DOHH2 (cell line): Measurements from ENCODE around the gene ANXA4.

ENCODE experiments used
- H3F3A ChIP-seq: fragments of 200-600 bp; sonication (generic), shearing (Covaris generic); 2 replicates; pipeline ENCODE4 v1.6.0; 2016; ENCODE audit warnings: antibody characterized with exemption, mild to moderate bottlenecking; ENCODE audit not compliant: control insufficient read depth, insufficient read depth
- H3K27ac ChIP-seq: fragments of 200-600 bp; sonication (generic); 2 replicates; pipeline ENCODE4 v1.5.1; 2014; ENCODE audit warnings: low read depth, mild to moderate bottlenecking, low read length, moderate library complexity
- H3K27me3 ChIP-seq: fragments of 200-600 bp; sonication (generic); 2 replicates; pipeline ENCODE4 v1.6.1; 2014; ENCODE audit warnings: mild to moderate bottlenecking, low read length, mixed read lengths; ENCODE audit not compliant: control insufficient read depth
- H3K36me3 ChIP-seq: fragments of 200-600 bp; sonication (generic); 2 replicates; pipeline ENCODE4 v1.6.1; 2014; ENCODE audit warnings: mild to moderate bottlenecking, low read length, moderate library complexity, mixed read lengths; ENCODE audit not compliant: control insufficient read depth
- H3K4me1 ChIP-seq: fragments of 200-600 bp; sonication (generic); 2 replicates; pipeline ENCODE4 v1.6.1; 2014; ENCODE audit warnings: mild to moderate bottlenecking, low read length, mixed read lengths; ENCODE audit not compliant: control insufficient read depth
- H3K4me2 ChIP-seq: fragments of 200-600 bp; sonication (generic); 2 replicates; pipeline ENCODE4 v1.6.0; 2014; ENCODE audit warnings: mild to moderate bottlenecking, low read length, moderate library complexity
- H3K4me3 ChIP-seq: fragments of 200-600 bp; sonication (generic); 2 replicates; pipeline ENCODE4 v1.5.1; 2014; ENCODE audit warnings: mild to moderate bottlenecking, low read length, mixed read lengths
- H3K79me2 ChIP-seq: fragments of 200-600 bp; sonication (generic); 2 replicates; pipeline ENCODE4 v1.6.1; 2014; ENCODE audit warnings: mild to moderate bottlenecking, low read length, mixed read lengths; ENCODE audit not compliant: control insufficient read depth
- H3K9me2 ChIP-seq: fragments of 200-600 bp; sonication (generic); replicated peaks from 2 replicates; pipeline ENCODE4 v1.6.1; 2014; ENCODE audit warnings: mild to moderate bottlenecking, low read length, mixed read lengths; ENCODE audit not compliant: control insufficient read depth
- H3K9me3 ChIP-seq: fragments of 200-600 bp; sonication (generic); 2 replicates; pipeline ENCODE4 v1.6.1; 2014; ENCODE audit warnings: antibody characterized with exemption, low read length, mixed read lengths; ENCODE audit not compliant: control insufficient read depth, insufficient read depth
- H4K20me1 ChIP-seq: fragments of 200-600 bp; sonication (generic); 2 replicates; pipeline ENCODE4 v1.6.0; 2014; ENCODE audit warnings: low read depth, mild to moderate bottlenecking, antibody characterized with exemption, low read length, moderate library complexity; ENCODE audit not compliant: control insufficient read depth, insufficient read depth
- EZH2phosphoT487 ChIP-seq: fragments of 200-600 bp; sonication (generic); IDR thresholded peaks from 2 replicates; pipeline ENCODE4 v1.6.1; 2017; ENCODE audit warnings: borderline replicate concordance, mild to moderate bottlenecking, antibody characterized with exemption, low read length, moderate library complexity, mixed read lengths
- TF ChIP-seq, protein P1 (sequence below): fragments of 200-600 bp; sonication (generic); IDR thresholded peaks from one replicate; pipeline ENCODE4 v1.5.1; 2014; ENCODE audit warnings: antibody characterized with exemption, mild to moderate bottlenecking, low read depth, low read length; ENCODE audit not compliant: poor library complexity, severe bottlenecking

ANXA4 gene

DNA sequence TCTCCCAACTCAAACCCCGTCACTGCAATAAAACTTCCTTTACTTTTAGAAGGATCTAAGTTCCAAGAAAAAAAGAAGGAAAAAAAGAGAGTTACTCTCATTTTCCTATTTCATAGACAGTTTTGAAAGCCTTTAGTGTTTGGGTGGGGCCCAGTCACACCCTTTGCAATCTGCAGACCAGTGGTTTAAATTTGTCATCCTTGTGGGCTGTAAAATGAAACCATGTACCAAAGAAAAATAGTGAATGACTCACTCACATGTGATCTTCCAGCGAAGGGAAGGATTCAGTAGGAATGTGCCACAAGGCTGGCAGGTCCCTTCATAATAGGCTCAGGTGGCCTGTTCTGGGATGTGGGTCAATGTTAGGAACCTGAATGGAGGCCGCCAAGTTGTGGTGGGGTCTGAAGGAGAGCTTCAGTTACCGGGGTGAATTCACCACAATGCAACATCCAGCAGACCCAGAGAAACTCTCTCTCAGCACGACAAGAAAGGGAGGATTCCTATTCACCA lies 28.3 kb downstream of the ANXA4 start:
- H3K27ac ChIP-seq = no peak overlapping the region
- no peak overlapping the region for H3K4me3 ChIP-seq
- H3K36me3 ChIP-seq = no peaks in the 10 kb centered on the region
- no peaks in the 10 kb centered on the region for H4K20me1 ChIP-seq
- H3K4me1 ChIP-seq = peaks cover 11% of the 10 kb centered on the region
- H3K27me3 ChIP-seq = no peaks in the 10 kb centered on the region
- H3K9me3 ChIP-seq = no peaks in the 10 kb centered on the region
- no peaks in the 10 kb centered on the region for H3K79me2 ChIP-seq
- no peak overlapping the region for H3K4me2 ChIP-seq
- TF ChIP-seq EZH2phosphoT487 = no peak
- TF ChIP-seq, protein P1, sequence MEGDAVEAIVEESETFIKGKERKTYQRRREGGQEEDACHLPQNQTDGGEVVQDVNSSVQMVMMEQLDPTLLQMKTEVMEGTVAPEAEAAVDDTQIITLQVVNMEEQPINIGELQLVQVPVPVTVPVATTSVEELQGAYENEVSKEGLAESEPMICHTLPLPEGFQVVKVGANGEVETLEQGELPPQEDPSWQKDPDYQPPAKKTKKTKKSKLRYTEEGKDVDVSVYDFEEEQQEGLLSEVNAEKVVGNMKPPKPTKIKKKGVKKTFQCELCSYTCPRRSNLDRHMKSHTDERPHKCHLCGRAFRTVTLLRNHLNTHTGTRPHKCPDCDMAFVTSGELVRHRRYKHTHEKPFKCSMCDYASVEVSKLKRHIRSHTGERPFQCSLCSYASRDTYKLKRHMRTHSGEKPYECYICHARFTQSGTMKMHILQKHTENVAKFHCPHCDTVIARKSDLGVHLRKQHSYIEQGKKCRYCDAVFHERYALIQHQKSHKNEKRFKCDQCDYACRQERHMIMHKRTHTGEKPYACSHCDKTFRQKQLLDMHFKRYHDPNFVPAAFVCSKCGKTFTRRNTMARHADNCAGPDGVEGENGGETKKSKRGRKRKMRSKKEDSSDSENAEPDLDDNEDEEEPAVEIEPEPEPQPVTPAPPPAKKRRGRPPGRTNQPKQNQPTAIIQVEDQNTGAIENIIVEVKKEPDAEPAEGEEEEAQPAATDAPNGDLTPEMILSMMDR = no peak
- H3K9me2 ChIP-seq = no peaks in the 10 kb centered on the region
- no peaks in the 10 kb centered on the region for H3F3A ChIP-seq

DNA sequence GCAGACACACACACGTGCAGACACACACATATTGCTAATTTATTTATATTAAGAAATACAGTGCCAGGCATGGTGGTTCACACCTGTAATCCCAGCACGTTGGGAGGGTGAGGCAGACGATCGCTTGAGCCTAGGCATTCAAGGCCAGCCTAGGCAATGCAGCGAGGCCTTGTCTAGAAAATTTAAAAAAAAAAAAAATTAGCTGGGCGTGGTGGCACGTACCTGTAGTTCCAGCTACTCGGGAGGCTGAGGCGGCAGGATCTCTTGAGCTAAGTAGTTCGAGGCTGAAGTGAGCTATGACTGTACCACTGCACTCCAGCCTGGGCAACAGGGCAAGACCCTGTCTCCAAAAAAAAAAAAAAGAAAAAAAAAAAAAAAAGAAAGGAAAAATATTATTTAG lies 28.8 kb downstream of the ANXA4 start:
- no peaks in the 10 kb centered on the region for H3K9me2 ChIP-seq
- H3K79me2 ChIP-seq = no peaks in the 10 kb centered on the region
- no peak overlapping the region for H3K4me3 ChIP-seq
- H3K4me2 ChIP-seq = no peak overlapping the region
- H4K20me1 ChIP-seq = no peaks in the 10 kb centered on the region
- H3K27me3 ChIP-seq = no peaks in the 10 kb centered on the region
- no peaks in the 10 kb centered on the region for H3K9me3 ChIP-seq
- H3K27ac ChIP-seq = no peak overlapping the region
- no peaks in the 10 kb centered on the region for H3K36me3 ChIP-seq
- H3F3A ChIP-seq = no peaks in the 10 kb centered on the region
- TF ChIP-seq, protein P1 = no peak
- TF ChIP-seq EZH2phosphoT487 = no peak
- H3K4me1 ChIP-seq = peaks cover 12% of the 10 kb centered on the region

DNA sequence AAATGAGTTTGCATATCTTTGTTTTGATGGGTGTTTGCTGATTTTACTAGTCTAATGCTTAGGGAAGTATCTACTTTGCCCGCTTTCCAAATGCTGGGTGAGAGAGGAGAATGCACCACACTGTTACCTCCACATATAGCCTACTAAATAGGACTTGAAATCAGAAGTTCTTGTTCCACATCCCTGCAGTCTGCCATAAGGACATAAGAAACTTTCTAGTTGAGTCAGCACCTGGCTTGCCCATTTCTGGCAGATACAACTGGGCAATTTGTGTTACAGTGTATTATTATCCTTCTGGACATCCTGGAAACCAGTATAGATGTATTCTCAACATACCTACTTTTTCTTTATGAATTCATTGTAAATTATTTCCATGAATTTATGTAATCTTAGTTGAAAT lies 29.5 kb downstream of the ANXA4 start:
- Histone ChIP-seq H3K79me2 (no peaks in the 10 kb centered on the region), H3K9me2 (no peaks in the 10 kb centered on the region), H3F3A (no peaks in the 10 kb centered on the region), H3K4me2 (no peak overlapping the region), H3K4me1 (peaks cover 12% of the 10 kb centered on the region), H4K20me1 (no peaks in the 10 kb centered on the region), H3K4me3 (no peak overlapping the region), H3K36me3 (no peaks in the 10 kb centered on the region), H3K27me3 (no peaks in the 10 kb centered on the region), H3K27ac (no peak overlapping the region), H3K9me3 (no peaks in the 10 kb centered on the region)
- no peak for TF ChIP-seq EZH2phosphoT487
- TF ChIP-seq, protein P1 = no peak
